ENCODE data around the gene REX1BD. TPM values are rescaled to one million over a fixed set of nuclear protein-coding genes. Genes with fewer than 3 reads are reported as not detected.

The REX1BD gene
- total and polyA plus RNA-seq, 2 of the 8 experiments (the other 6 are each of a cell fraction or from before 2014, with no cell fraction given), result 56.8 to 62.7 TPM

DNA sequence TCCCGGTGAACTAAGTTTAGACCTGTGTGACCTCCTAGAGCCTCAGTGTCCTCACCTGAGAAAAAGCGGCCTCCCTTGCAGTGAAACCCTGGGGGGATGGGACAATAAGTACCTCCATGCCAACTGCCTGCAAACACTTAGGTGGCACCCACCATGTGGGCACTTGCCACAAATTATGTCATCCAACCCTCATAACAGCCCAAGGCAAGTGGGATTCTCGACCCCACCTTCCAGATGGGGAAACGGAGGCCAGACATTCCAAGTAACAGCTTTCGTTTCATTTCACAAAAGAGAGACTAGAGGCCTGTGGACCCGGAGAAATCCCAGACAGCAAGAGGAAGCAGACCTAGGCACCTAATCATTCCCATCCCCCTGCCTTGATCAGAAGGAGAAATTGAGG is 6.9 kb downstream of the REX1BD start:
- H2BK120ac ChIP-seq (replicated peaks; ENCODE audit: low read depth, low read length), result no peak overlapping the region
- no peak overlapping the region for H3K9ac ChIP-seq (replicated peaks in 1 of 4; ENCODE audit: extremely low read depth in 1 of 4, low read depth in 3 of 4, low read length in 3 of 4)
- DNase-seq (ENCODE audit: low read depth in 1 of 2, low spot score in 2 of 2) (no peak), FAIRE-seq (no peak)
- H2BK5ac ChIP-seq (ENCODE audit: low read depth, low read length), result no peak overlapping the region
- H2BK20ac ChIP-seq (ENCODE audit: low read length), result peak overlapping the region; percentile 75
- no peak overlapping the region for H3K56ac ChIP-seq (replicated peaks; ENCODE audit: insufficient read length, low read depth, low read length)
- H3K4me1 ChIP-seq (replicated peaks in 1 of 4; ENCODE audit: control insufficient read depth in 3 of 4, insufficient read depth in 4 of 4, low read length in 3 of 4), result peaks cover 2 to 36% (median 27%) of the 10 kb centered on the region in 4 experiments
- H3K79me2 ChIP-seq (ENCODE audit: control insufficient read depth in 1 of 2, insufficient read depth in 2 of 2, low read length in 2 of 2), result no peaks in the 10 kb centered on the region
- no peak overlapping the region for H3K4ac ChIP-seq (replicated peaks; ENCODE audit: insufficient read length, low read depth, low read length)
- H3K4me3 ChIP-seq (ENCODE audit: extremely low read depth in 1 of 4, insufficient read depth in 2 of 4, low read depth in 3 of 4, low read length in 4 of 4), result no peak overlapping the region
- H3K79me1 ChIP-seq (ENCODE audit: low read depth, low read length), result no peaks in the 10 kb centered on the region
- no peak overlapping the region for H3K14ac ChIP-seq (ENCODE audit: insufficient read length)
- peak overlapping the region in 1 of 2 experiments; percentile 72; a peak in 2 of 4 replicates for H3K4me2 ChIP-seq (ENCODE audit: insufficient read depth in 1 of 2, low read depth in 2 of 2, low read length in 2 of 2)
- no peak overlapping the region for H2AFZ ChIP-seq (ENCODE audit: low read length)
- H4K91ac ChIP-seq (replicated peaks; ENCODE audit: insufficient read length, low read length), result no peak overlapping the region
- H3K23me2 ChIP-seq (ENCODE audit: low read depth, low read length), result peaks cover 6% of the 10 kb centered on the region
- peak overlapping the region; percentile 22; the same call in 1 of the 2 replicates for H2BK12ac ChIP-seq (ENCODE audit: low read depth, low read length)
- no peak overlapping the region for H3K18ac ChIP-seq (ENCODE audit: extremely low read depth, low read length)
- POLR2A ChIA-PET (ENCODE audit: partially characterized antibody), result interaction anchor here (1.0 to 4.4 kb wide), 4 partner anchors 8 to 40 kb away, joined by 3 to 23 read pairs (median 4); partner anchors contain the start of genes TMEM59L and UBA52
- H3K27ac ChIP-seq (ENCODE audit: low read depth, low read length), result no peak overlapping the region
- H4K8ac ChIP-seq (ENCODE audit: extremely low read depth, insufficient read depth, low read length), result no peak overlapping the region
- H2AK5ac ChIP-seq (ENCODE audit: low read depth, low read length), result peak overlapping the region; percentile 57; the same call in 1 of the 2 replicates
- no peaks in the 10 kb centered on the region for H3K9me3 ChIP-seq (ENCODE audit: insufficient read depth in 2 of 2, low read depth in 1 of 2, low read length in 1 of 2)
- H3K23ac ChIP-seq (ENCODE audit: insufficient read length), result no peak overlapping the region
- no peak overlapping the region for H4K5ac ChIP-seq (ENCODE audit: insufficient read length, low read depth, low read length)
- peaks cover 0 to 3% of the 10 kb centered on the region in 2 experiments for H4K20me1 ChIP-seq (replicated peaks in 1 of 2; ENCODE audit: control insufficient read depth in 1 of 2, insufficient read depth in 2 of 2, low read length in 2 of 2)
- CTCF ChIA-PET (ENCODE audit: partially characterized antibody), result interaction anchor here (0.7 to 12.5 kb wide), 5 partner anchors 25 to 107 kb away, joined by 3 to 139 read pairs (median 4); no protein-coding TSS in a partner anchor
- no peaks in the 10 kb centered on the region for H3K36me3 ChIP-seq (ENCODE audit: control insufficient read depth in 2 of 4, insufficient read depth in 4 of 4, low read length in 3 of 4)
- peak overlapping the region; percentile 75; the same call in 1 of the 2 replicates for H2BK15ac ChIP-seq (ENCODE audit: low read length)
- H3K27me3 ChIP-seq (replicated peaks in 1 of 4; ENCODE audit: control insufficient read depth in 3 of 4, extremely low read depth in 1 of 4, insufficient read depth in 3 of 4, low read length in 3 of 4), result peaks cover 0 to 6% (median 3%) of the 10 kb centered on the region in 4 experiments; a peak in 5 of 7 replicates
- 72% methylated on average over 6 of the region's 6 CpGs; no CpG with 5 or more reads in 1 of the 2 experiments for WGBS, 2 experiments (ENCODE audit: extremely low coverage in 1 of 2, insufficient coverage in 1 of 2, insufficient read length in 1 of 2, insufficient replicate concordance in 2 of 2, low coverage in 1 of 2, low lambda C conversion rate in 2 of 2, missing lambda C conversion rate in 1 of 2)
